ENCODE measurements around the gene TSPAN4. TPM values are rescaled to one million over a fixed set of nuclear protein-coding genes. Genes with fewer than 3 reads are reported as not detected.

The TSPAN4 gene
- polyA plus RNA-seq, 3 donors = 52.6 to 75.5 (median 63.1) TPM

DNA sequence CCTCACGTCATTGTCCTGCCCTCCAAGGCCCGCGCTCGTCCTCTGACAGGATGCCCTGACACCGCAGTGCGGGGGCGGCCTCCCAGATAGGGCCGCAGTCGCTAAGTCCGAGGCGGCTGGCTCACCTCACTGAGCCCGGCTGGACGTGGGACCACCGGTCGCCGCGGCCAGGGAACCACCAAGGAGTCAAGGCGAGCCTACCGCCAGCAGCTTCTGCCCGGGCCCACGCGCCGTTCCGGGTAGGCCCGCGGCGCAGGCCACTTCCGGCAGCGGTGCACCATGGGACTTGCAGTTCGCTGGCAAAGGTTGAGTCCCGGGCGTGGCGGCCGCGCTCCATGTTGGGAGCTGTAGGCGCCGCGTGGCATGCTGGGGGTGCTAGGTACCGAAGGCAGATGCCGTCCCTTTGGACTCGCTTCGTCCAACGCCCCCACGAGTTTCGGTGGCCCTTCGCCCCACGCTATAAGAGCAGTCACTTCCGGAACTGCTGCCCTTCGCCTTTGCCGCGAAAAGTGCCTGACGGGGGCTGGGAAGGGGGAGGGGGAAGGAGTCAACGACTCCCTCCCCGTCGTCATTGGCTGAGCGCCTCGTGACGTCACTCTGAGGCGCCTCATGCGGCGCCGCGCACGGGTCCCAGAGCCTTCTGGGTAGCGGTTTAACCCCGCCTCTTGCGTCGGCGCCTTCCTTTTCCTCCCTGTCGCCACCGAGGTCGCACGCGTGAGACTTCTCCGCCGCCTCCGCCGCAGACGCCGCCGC lies 33.2 kb upstream of the TSPAN4 start, which contains the start of gene RPLP2:
TSS of gene RPLP2 (plus strand) at position 681 of the 753 bp plus-strand sequence. CDS start 268 bp downstream, outside the sequence.
- Mint-ChIP-seq H3K27me3 (ENCODE audit: low read depth in 3 of 3) (peaks cover 0 to under 1% (median 0%) of the 10 kb centered on the region in 3 donors), H3K36me3 (peaks cover 22 to 30% of the 10 kb centered on the region in 2 donors), H3K4me3 (peak within 1 kb of the TSS; percentile 93 to 95), H3K9me3 (peaks cover 0 to 2% (median 0%) of the 10 kb centered on the region in 7 donors), H3K4me1 (peaks cover 40% of the 10 kb centered on the region), H3K27ac (peak within 1 kb of the TSS; percentile 96 to 100 (median 98))
- H3K79me2 ChIP-seq (ENCODE audit: insufficient read depth, low read length) = peaks cover 50% of the 10 kb centered on the region
- peak within 1 kb of the TSS; percentile 96 for H3K4me2 ChIP-seq (replicated peaks; ENCODE audit: extremely low read depth, low read length, poor library complexity, severe bottlenecking)
- peaks cover 42% of the 10 kb centered on the region for H4K20me1 ChIP-seq (ENCODE audit: insufficient read depth, low read length)
- peak within 1 kb of the TSS; percentile 89 to 97 for H3K27ac ChIP-seq (ENCODE audit: low read depth in 1 of 2, low read length in 2 of 2)
- peak within 1 kb of the TSS; percentile 79 to 96 (median 91) for H3K4me3 ChIP-seq (replicated peaks in 1 of 3; ENCODE audit: low read depth in 2 of 3, low read length in 3 of 3)
- TF ChIP-seq, protein P1, sequence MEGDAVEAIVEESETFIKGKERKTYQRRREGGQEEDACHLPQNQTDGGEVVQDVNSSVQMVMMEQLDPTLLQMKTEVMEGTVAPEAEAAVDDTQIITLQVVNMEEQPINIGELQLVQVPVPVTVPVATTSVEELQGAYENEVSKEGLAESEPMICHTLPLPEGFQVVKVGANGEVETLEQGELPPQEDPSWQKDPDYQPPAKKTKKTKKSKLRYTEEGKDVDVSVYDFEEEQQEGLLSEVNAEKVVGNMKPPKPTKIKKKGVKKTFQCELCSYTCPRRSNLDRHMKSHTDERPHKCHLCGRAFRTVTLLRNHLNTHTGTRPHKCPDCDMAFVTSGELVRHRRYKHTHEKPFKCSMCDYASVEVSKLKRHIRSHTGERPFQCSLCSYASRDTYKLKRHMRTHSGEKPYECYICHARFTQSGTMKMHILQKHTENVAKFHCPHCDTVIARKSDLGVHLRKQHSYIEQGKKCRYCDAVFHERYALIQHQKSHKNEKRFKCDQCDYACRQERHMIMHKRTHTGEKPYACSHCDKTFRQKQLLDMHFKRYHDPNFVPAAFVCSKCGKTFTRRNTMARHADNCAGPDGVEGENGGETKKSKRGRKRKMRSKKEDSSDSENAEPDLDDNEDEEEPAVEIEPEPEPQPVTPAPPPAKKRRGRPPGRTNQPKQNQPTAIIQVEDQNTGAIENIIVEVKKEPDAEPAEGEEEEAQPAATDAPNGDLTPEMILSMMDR (IDR thresholded peaks at IDR 0.05) = no peak
- H3K9ac ChIP-seq (ENCODE audit: insufficient read depth, low read length, poor library complexity, severe bottlenecking) = peak within 1 kb of the TSS; percentile 91
- no peaks in the 10 kb centered on the region for H3K27me3 ChIP-seq (ENCODE audit: control insufficient read depth in 2 of 2, insufficient read depth in 2 of 2, low read length in 2 of 2)
- WGBS (ENCODE audit: insufficient coverage) = under 1% methylated on average over 74 of the region's 81 CpGs
- intact Hi-C loops (cut with micrococcal nuclease) = loop anchor here (1.0 to 5.0 kb wide), 3 partner anchors 10 to 33 kb away; partner anchors contain the start of genes POLR2L (in 1 of the 2) and TSPAN4 (in 1 of the 2)
- peaks cover 23 to 29% of the 10 kb centered on the region in 2 donors for H3K36me3 ChIP-seq (replicated peaks in 1 of 2; ENCODE audit: control insufficient read depth in 1 of 2, insufficient read depth in 2 of 2, low read length in 2 of 2)
- H2AFZ ChIP-seq (ENCODE audit: insufficient read depth, low read depth, low read length, poor library complexity, severe bottlenecking) = peak within 1 kb of the TSS; percentile 83
- H3K4me1 ChIP-seq (ENCODE audit: control insufficient read depth in 1 of 2, insufficient read depth in 2 of 2, low read length in 2 of 2) = peaks cover 33 to 40% of the 10 kb centered on the region in 2 donors
- peak; percentile 97 to 98 (median 98) for DNase-seq
- no peaks in the 10 kb centered on the region for H3K9me3 ChIP-seq (replicated peaks in 1 of 2; ENCODE audit: control insufficient read depth in 1 of 2, insufficient read depth in 1 of 2, low read length in 2 of 2)

DNA sequence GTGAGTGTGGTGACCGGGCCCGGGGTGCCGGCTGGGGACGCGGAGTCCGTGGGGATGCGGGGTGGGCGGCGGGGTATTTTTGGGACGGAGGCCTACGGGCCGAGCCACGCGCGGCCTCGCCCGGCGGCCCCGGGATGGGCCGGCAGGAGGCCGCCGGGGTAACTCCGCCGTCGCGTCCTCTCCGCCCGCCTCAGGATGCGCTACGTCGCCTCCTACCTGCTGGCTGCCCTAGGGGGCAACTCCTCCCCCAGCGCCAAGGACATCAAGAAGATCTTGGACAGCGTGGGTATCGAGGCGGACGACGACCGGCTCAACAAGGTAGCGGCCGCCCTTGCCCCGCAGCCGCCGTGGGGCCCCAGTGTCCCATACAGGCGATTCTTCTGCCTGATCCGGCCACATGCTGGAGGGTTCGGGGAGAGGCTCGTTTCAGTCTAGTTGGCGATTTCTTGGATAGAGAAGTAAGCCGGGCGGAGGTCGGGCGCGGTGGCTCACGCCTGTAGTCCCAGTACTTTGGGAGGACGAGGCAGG lies 32.5 kb upstream of the TSPAN4 start:
- Histone ChIP-seq H3K4me3 (replicated peaks in 1 of 3; ENCODE audit: low read depth in 2 of 3, low read length in 3 of 3) (peak overlapping the region; percentile 79 to 96 (median 91)), H2AFZ (ENCODE audit: insufficient read depth, low read depth, low read length, poor library complexity, severe bottlenecking) (peak overlapping the region; percentile 83), H3K36me3 (replicated peaks in 1 of 2; ENCODE audit: control insufficient read depth in 1 of 2, insufficient read depth in 2 of 2, low read length in 2 of 2) (peaks cover 23 to 29% of the 10 kb centered on the region in 2 donors), H3K9me3 (replicated peaks in 1 of 2; ENCODE audit: control insufficient read depth in 1 of 2, insufficient read depth in 1 of 2, low read length in 2 of 2) (no peaks in the 10 kb centered on the region), H3K9ac (ENCODE audit: insufficient read depth, low read length, poor library complexity, severe bottlenecking) (peak overlapping the region; percentile 91), H3K27me3 (ENCODE audit: control insufficient read depth in 2 of 2, insufficient read depth in 2 of 2, low read length in 2 of 2) (no peaks in the 10 kb centered on the region), H3K79me2 (ENCODE audit: insufficient read depth, low read length) (peaks cover 49% of the 10 kb centered on the region), H4K20me1 (ENCODE audit: insufficient read depth, low read length) (peaks cover 40% of the 10 kb centered on the region), H3K4me2 (replicated peaks; ENCODE audit: extremely low read depth, low read length, poor library complexity, severe bottlenecking) (peak overlapping the region; percentile 96), H3K4me1 (ENCODE audit: control insufficient read depth in 1 of 2, insufficient read depth in 2 of 2, low read length in 2 of 2) (peaks cover 29 to 36% of the 10 kb centered on the region in 2 donors), H3K27ac (ENCODE audit: low read depth in 1 of 2, low read length in 2 of 2) (peak overlapping the region; percentile 89 to 97)
- no peaks in the 10 kb centered on the region for H3K27me3 Mint-ChIP-seq (ENCODE audit: low read depth in 3 of 3)
- H3K36me3 Mint-ChIP-seq = peaks cover 22 to 30% of the 10 kb centered on the region in 2 donors
- H3K4me3 Mint-ChIP-seq = peak overlapping the region; percentile 93 to 95
- TF ChIP-seq, protein P1 (IDR thresholded peaks at IDR 0.05) = no peak
- H3K4me1 Mint-ChIP-seq = peaks cover 38% of the 10 kb centered on the region
- peaks cover 0 to 2% (median 0%) of the 10 kb centered on the region in 7 donors for H3K9me3 Mint-ChIP-seq
- DNase-seq = peak in 1 of 3 donors; percentile 41
- 0% methylated on average over 51 of the region's 55 CpGs for WGBS (ENCODE audit: insufficient coverage)
- intact Hi-C loops (cut with micrococcal nuclease) = no loop called here
- peak overlapping the region; percentile 84 to 100 (median 98) for H3K27ac Mint-ChIP-seq

Measured in CD14-positive monocyte (primary cell).